Ovary (tissue), 9 donors: Measurements from ENCODE around the gene SWSAP1. TPM values are rescaled to one million over a fixed set of nuclear protein-coding genes. Genes with fewer than 3 reads are reported as not detected.

Experiments used
- DNase-seq, 5 donors: peaks; one replicate each; pipeline ENCODE4 v3.0.0-alpha.2; 2019 to 2020
- H3K27ac ChIP-seq, 2 donors: fragments of 200-600 bp; one replicate each; pipeline versions ENCODE4 v1.5.1 to v1.8.0; 2019 to 2022
- H3K27me3 ChIP-seq: fragments of 200-600 bp; one replicate; pipeline ENCODE4 v1.8.0; 2022
- H3K36me3 ChIP-seq: fragments of 200-600 bp; sonication (generic); one replicate; pipeline ENCODE4 v1.5.1; 2019
- H3K4me1 ChIP-seq: one replicate; pipeline ENCODE4 v1.8.1; 2013; ENCODE audit warnings: mild to moderate bottlenecking, moderate library complexity; ENCODE audit not compliant: insufficient read depth
- H3K4me3 ChIP-seq: fragments of 200-600 bp; sonication (generic); one replicate; pipeline ENCODE4 v1.5.1; 2017
- H3K9me3 ChIP-seq, 2 donors: fragments of 200-600 bp in 1 of 2; sonication (generic) in 1 of 2; one replicate each; pipeline versions ENCODE4 v1.5.1 to v1.8.1; 2013 to 2019; ENCODE audit warnings: mild to moderate bottlenecking in 1 of 2, moderate library complexity in 1 of 2
- CTCF ChIP-seq, 3 donors: fragments of 450-650 bp in 2 of 3; fragments of 200-600 bp in 1 of 3; IDR thresholded peaks; one replicate each; pipeline versions ENCODE4 v1.5.1 to v1.8.0; 2016 to 2022; ENCODE audit warnings: antibody characterized with exemption in 3 of 3, mild to moderate bottlenecking in 1 of 3
- EP300 ChIP-seq: sonication (generic); formaldehyde crosslinking; IDR thresholded peaks from one replicate; pipeline ENCODE4 v1.6.1; 2017; ENCODE audit warnings: antibody characterized with exemption
- POLR2A ChIP-seq: fragments of 450-650 bp; IDR thresholded peaks from one replicate; pipeline ENCODE4 v1.6.1; 2017; ENCODE audit warnings: antibody characterized with exemption, mild to moderate bottlenecking, moderate library complexity
- WGBS, 3 donors: extraction: QIAGEN DNeasy Blood & Tissue Kit in 1 of 3; methylation state at CpG; one replicate each; pipeline versions ENCODE4 v1.1.5 to v1.1.7; 2013 to 2017; 5-methylcytosine and 5-hydroxymethylcytosine counted together
- intact Hi-C, 4 donors: fragments of 100-400 bp; cut with DNase I; formaldehyde crosslinking; loops; one replicate each; pipeline versions ENCODE4 v1.11.0 to v1.15.1; 2022 to 2023
- polyA plus RNA-seq, 2 donors: library from polyadenylated mRNA; stranded (reverse); fragments of 200-250 nt in 1 of 2; fragments of 350-450 nt in 1 of 2; fragmentation: Illumina TruSeq in 1 of 2; extraction: RNeasy Lipid Tissue Mini Kit (QIAGEN cat#74804) in 1 of 2; gene quantifications; one replicate each; pipeline ENCODE4 v1.2.3, GENCODE V29; 2013 to 2014
- total RNA-seq, 7 donors: library from RNA; depleted of rRNA in 2 of 7; stranded (reverse); fragments of >200 nt in 2 of 7; fragmentation: NEBNext Ultra II Directional in 3 of 7; extraction: Animal tissue kit (Norgen Biotek cat#: 25700) in 3 of 7; gene quantifications; one replicate each; pipeline versions ENCODE4 v1.1.0 to v1.2.4, GENCODE V29; 2016 to 2023
- donor health status: DM: no; HTN: no; CAD: no; lungs with moderate emphysema.
- donor health status: DM: no; HTN: no; CAD: no.
- donor health status: Bipolar disorder and iron deficiency.
- donor health status: DM: yes; HTN: yes; CAD: no.
- donor health status: DM: no; HTN: no; CAD: no.
- donor health status: DM: yes; HTN: yes; CAD: no.

Gene SWSAP1
- total and polyA plus RNA-seq, 9 donors = 0.60 to 3.3 (median 2.4) TPM

GRCh38 chr19:11363881-11364280 is 10.6 kb upstream of the SWSAP1 start:
- no peaks in the 10 kb centered on the region for H3K36me3 ChIP-seq
- WGBS, 3 donors = 82 to 92% (median 86%) methylated on average over 10 of the region's 10 CpGs
- TF ChIP-seq POLR2A = no peak
- TF ChIP-seq CTCF (IDR thresholded peaks at IDR 0.05) = no peak
- TF ChIP-seq EP300 = no peak
- H3K27me3 ChIP-seq = no peaks in the 10 kb centered on the region
- no peak for DNase-seq
- H3K4me3 ChIP-seq = no peak overlapping the region
- H3K27ac ChIP-seq = no peak overlapping the region
- intact Hi-C loops = no loop called here
- H3K9me3 ChIP-seq = no peaks in the 10 kb centered on the region
- no peaks in the 10 kb centered on the region for H3K4me1 ChIP-seq

- no peaks in the 10 kb centered on the region for H3K4me1 ChIP-seq
- 87 to 89% (median 88%) methylated on average over 28 of the region's 28 CpGs for WGBS, 3 donors
- H3K27me3 ChIP-seq = no peaks in the 10 kb centered on the region
- no peak overlapping the region for H3K4me3 ChIP-seq
- no peak overlapping the region for H3K27ac ChIP-seq
- TF ChIP-seq POLR2A (no peak), CTCF (IDR thresholded peaks at IDR 0.05) (no peak), EP300 (no peak)
- no peaks in the 10 kb centered on the region for H3K36me3 ChIP-seq
- DNase-seq = no peak
- intact Hi-C loops = no loop called here
- H3K9me3 ChIP-seq = no peaks in the 10 kb centered on the region
These were observed 10.1 kb upstream of the SWSAP1 start for GRCh38 chr19:11364296-11364904.

- WGBS, 3 donors = 63 to 64% (median 63%) methylated on average over 5 of the region's 5 CpGs
- TF ChIP-seq POLR2A (no peak), CTCF (IDR thresholded peaks at IDR 0.05) (no peak), EP300 (no peak)
- DNase-seq = no peak
- intact Hi-C loops = no loop called here
- no peak overlapping the region for H3K27ac ChIP-seq
- H3K9me3 ChIP-seq = no peaks in the 10 kb centered on the region
- no peaks in the 10 kb centered on the region for H3K27me3 ChIP-seq
- no peaks in the 10 kb centered on the region for H3K4me1 ChIP-seq
- no peaks in the 10 kb centered on the region for H3K36me3 ChIP-seq
- H3K4me3 ChIP-seq = no peak overlapping the region
These were observed 9.5 kb upstream of the SWSAP1 start for GRCh38 chr19:11364935-11365334.

- no peak overlapping the region for H3K4me3 ChIP-seq
- TF ChIP-seq EP300 (no peak), CTCF (IDR thresholded peaks at IDR 0.05) (no peak), POLR2A (no peak)
- H3K36me3 ChIP-seq = no peaks in the 10 kb centered on the region
- intact Hi-C loops = no loop called here
- H3K4me1 ChIP-seq = no peaks in the 10 kb centered on the region
- 40 to 43% (median 42%) methylated on average over 7 of the region's 7 CpGs for WGBS, 3 donors
- no peak overlapping the region for H3K27ac ChIP-seq
- no peaks in the 10 kb centered on the region for H3K9me3 ChIP-seq
- no peak for DNase-seq
- no peaks in the 10 kb centered on the region for H3K27me3 ChIP-seq
These were observed 8.8 kb upstream of the SWSAP1 start for GRCh38 chr19:11365557-11366117.
